GM12878 (cell line): ENCODE results near the gene NPR1. TPM values are rescaled to one million over a fixed set of nuclear protein-coding genes. Genes with fewer than 3 reads are reported as not detected.

Experiments
- ATAC-seq: fragments of 200-7000 bp; cut with Tn5 transposase; 3 replicates; pipeline ENCODE4 v1.9.1; 2020; ENCODE audit warnings: mild to moderate bottlenecking, moderate library complexity
- BruUV-seq: library from RNA; stranded (reverse); fragments of 400-500 nt; replicated peaks from 2 replicates; lab custom pipeline; 2021; lab: Mats Ljungman, UMichigan
- CTCF ChIA-PET: fragments of 300-600 bp; sonication (Branson Sonifier 250); formaldehyde crosslinking; extraction: SDS; loops from one replicate; lab custom pipeline; 2021; ENCODE audit warnings: inconsistent platforms; lab: Yijun Ruan, JAX
- POLR2A ChIA-PET: fragments of 350-600 bp; formaldehyde crosslinking; extraction: SDS; loops from one replicate; lab custom pipeline; 2021; ENCODE audit warnings: inconsistent platforms; lab: Charles Lee
- RAD21 ChIA-PET: fragments of 300-600 bp; sonication (Branson Sonifier 250); formaldehyde crosslinking; loops from one replicate; lab custom pipeline; 2023; ENCODE audit warnings: antibody characterized with exemption; ENCODE audit not compliant: unreplicated experiment; lab: Charles Lee
- SMC1A ChIA-PET: fragments of 300-600 bp; sonication (Branson Sonifier 250); formaldehyde crosslinking; loops from one replicate; lab custom pipeline; 2023; ENCODE audit not compliant: unreplicated experiment, uncharacterized antibody; lab: Charles Lee
- DNase-seq: peaks from one replicate; pipeline ENCODE4 v3.0.0-alpha.2; 2011; ENCODE audit warnings: low read depth, low spot score
- FAIRE-seq: peaks from 3 replicates; lab custom pipeline; 2011; peaks lifted over from hg19 to GRCh38; lab: Jason Lieb, UNC
- H2AFZ ChIP-seq: 2 replicates; pipeline ENCODE4 v1.6.0; 2011; ENCODE audit warnings: low read depth, low read length, control low read depth; ENCODE audit not compliant: control insufficient read depth
- H3K27ac ChIP-seq: 2 replicates; pipeline ENCODE4 v1.5.1; 2011; ENCODE audit warnings: control low read depth; ENCODE audit not compliant: control insufficient read depth, insufficient read depth
- H3K27me3 ChIP-seq, 2 experiments: replicated peaks in 1 of 2; 2 replicates each; pipeline versions ENCODE4 v1.6.0 to v1.6.1; 2011; ENCODE audit warnings: low read length in 1 of 2; ENCODE audit not compliant: control insufficient read depth in 2 of 2, insufficient read depth in 2 of 2
- H3K36me3 ChIP-seq, 2 experiments: 2 replicates each; pipeline ENCODE4 v1.5.1; 2011; ENCODE audit warnings: low read length in 1 of 2; ENCODE audit not compliant: control insufficient read depth in 2 of 2, insufficient read depth in 2 of 2
- H3K4me1 ChIP-seq: 2 replicates; pipeline ENCODE4 v1.6.1; 2011; ENCODE audit warnings: mild to moderate bottlenecking, low read length, moderate library complexity, mixed read lengths; ENCODE audit not compliant: control insufficient read depth, insufficient read depth
- H3K4me2 ChIP-seq: 2 replicates; pipeline ENCODE4 v1.6.0; 2011; ENCODE audit warnings: control low read depth; ENCODE audit not compliant: control insufficient read depth, insufficient read depth
- H3K4me3 ChIP-seq: fragments of 200-600 bp; sonication (generic); 2 replicates; pipeline ENCODE4 v1.5.1; 2016
- H3K79me2 ChIP-seq: 2 replicates; pipeline ENCODE4 v1.6.0; 2011; ENCODE audit warnings: low read length; ENCODE audit not compliant: control insufficient read depth, insufficient read depth
- H3K9ac ChIP-seq: 2 replicates; pipeline ENCODE4 v1.8.0; 2011; ENCODE audit warnings: low read length, control low read depth, mixed read lengths; ENCODE audit not compliant: control insufficient read depth, insufficient read depth
- H3K9me3 ChIP-seq: replicated peaks from 3 replicates; pipeline ENCODE4 v1.5.1; 2011; ENCODE audit warnings: mild to moderate bottlenecking, low read length; ENCODE audit not compliant: control insufficient read depth, insufficient read depth
- H4K20me1 ChIP-seq: 2 replicates; pipeline ENCODE4 v1.6.0; 2011; ENCODE audit not compliant: control insufficient read depth, insufficient read depth
- ASH2L ChIP-seq: fragments of 300-600, 200-600 bp; sonication (generic); IDR thresholded peaks from 2 replicates; pipeline ENCODE4 v1.6.1; 2017; ENCODE audit warnings: low read depth, mild to moderate bottlenecking, borderline replicate concordance
- CHD1 ChIP-seq: IDR thresholded peaks from 2 replicates; pipeline ENCODE4 v1.6.1; 2012; ENCODE audit warnings: low read depth, low read length, improper control_type of control experiment
- CHD4 ChIP-seq: fragments of 200-600 bp; sonication (generic); IDR thresholded peaks from 2 replicates; pipeline ENCODE4 v1.6.1; 2016; ENCODE audit warnings: mild to moderate bottlenecking
- CREB1 ChIP-seq: IDR thresholded peaks from 2 replicates; pipeline ENCODE4 v1.6.1; 2012; ENCODE audit warnings: low read depth, mild to moderate bottlenecking, inconsistent platforms
- MTA3 ChIP-seq: IDR thresholded peaks from 2 replicates; pipeline ENCODE4 v1.6.1; 2012; ENCODE audit warnings: low read length, inconsistent platforms, borderline replicate concordance
- MYB ChIP-seq: fragments of 150-350 bp; IDR thresholded peaks from 2 replicates; pipeline ENCODE4 v1.6.1; 2014; ENCODE audit warnings: mild to moderate bottlenecking, low read depth, low read length, borderline replicate concordance
- PAX5 ChIP-seq: IDR thresholded peaks from 2 replicates; pipeline ENCODE4 v1.6.1; 2011; ENCODE audit warnings: low read depth, low read length, borderline replicate concordance
- RELB ChIP-seq: fragments of 450-650 bp; IDR thresholded peaks from 2 replicates; pipeline ENCODE4 v1.6.1; 2017; ENCODE audit warnings: low read depth, mild to moderate bottlenecking, moderate library complexity
- SMAD5 ChIP-seq: IDR thresholded peaks from 2 replicates; pipeline ENCODE4 v1.6.1; 2016; ENCODE audit warnings: antibody characterized with exemption, low read depth
- STAT3 ChIP-seq: IDR thresholded peaks from 2 replicates; pipeline ENCODE4 v1.6.1; 2011; ENCODE audit warnings: low read depth, low read length, improper control_type of control experiment
- TCF3 ChIP-seq: IDR thresholded peaks from 2 replicates; pipeline ENCODE4 v1.6.1; 2012; ENCODE audit warnings: low read depth, mild to moderate bottlenecking, low read length, borderline replicate concordance; ENCODE audit not compliant: insufficient read depth
- USF1 ChIP-seq: IDR thresholded peaks from 2 replicates; pipeline ENCODE4 v1.6.1; 2011; ENCODE audit warnings: borderline replicate concordance, low read depth, mild to moderate bottlenecking, moderate library complexity, mixed read lengths, low read length; ENCODE audit not compliant: insufficient read depth; ENCODE audit errors: extremely low read length
- ZBED1 ChIP-seq: IDR thresholded peaks from 2 replicates; pipeline ENCODE4 v1.6.1; 2016; ENCODE audit warnings: borderline replicate concordance
- ZBTB40 ChIP-seq: fragments of 450-650 bp; IDR thresholded peaks from 2 replicates; pipeline ENCODE4 v1.6.1; 2016; ENCODE audit warnings: mild to moderate bottlenecking, moderate library complexity, borderline replicate concordance
- ZNF24 ChIP-seq: fragments of 450-650 bp; IDR thresholded peaks from 2 replicates; pipeline ENCODE4 v1.6.1; 2017; ENCODE audit warnings: antibody characterized with exemption, mild to moderate bottlenecking
- WGBS: methylation state at CpG from one replicate; pipeline ENCODE4 v1.1.6; 2016; ENCODE audit warnings: low lambda C conversion rate; ENCODE audit not compliant: insufficient replicate concordance, insufficient coverage; ENCODE audit errors: missing lambda C conversion rate; 5-methylcytosine and 5-hydroxymethylcytosine counted together
- in situ Hi-C: fragments of 300-500 bp; cut with MboI; formaldehyde crosslinking; loops from 9 replicates; pipeline ENCODE4 v1.14.3; 2018; ENCODE audit warnings: mixed read lengths
- intact Hi-C: fragments of 100-400 bp; cut with micrococcal nuclease; formaldehyde crosslinking; loops from one replicate; pipeline ENCODE4 v1.14.2; 2022; ENCODE audit not compliant: unreplicated experiment
- polyA plus RNA-seq, 11 experiments: library from polyadenylated mRNA; depleted of rRNA in 4 of 11; unstranded in 6 of 11; stranded (reverse) in 5 of 11; fragments of >200 nt; fragmentation: Nextera tagmentation in 4 of 11; fragmentation: Illumina TruSeq in 1 of 11; extraction: Ambion mirVana in 4 of 11; extraction: Trizol in 1 of 11; gene quantifications; 1 replicate in 1 of 11; 2 replicates in 10 of 11; pipeline versions ENCODE4 v1.2.1 to v1.2.3, GENCODE V29; 2011 to 2016; ENCODE audit warnings: inconsistent platforms in 2 of 11, missing spikeins in 2 of 11, low read depth in 1 of 11
- total RNA-seq, 4 experiments: library from RNA; depleted of rRNA in 3 of 4; stranded (reverse); fragments of >200 nt in 3 of 4; fragmentation: Illumina TruSeq in 1 of 4; extraction: Trizol in 1 of 4; gene quantifications; 2 replicates each; pipeline versions ENCODE4 v1.2.1 to v1.2.3, GENCODE V29; 2013 to 2021

Gene NPR1
- total and polyA plus RNA-seq, 10 of the 15 experiments (the other 5 are each of a cell fraction or from before 2014, with no cell fraction given), result 0.09 to 2.1 (median 0.28) TPM; not detected in 1

DNA sequence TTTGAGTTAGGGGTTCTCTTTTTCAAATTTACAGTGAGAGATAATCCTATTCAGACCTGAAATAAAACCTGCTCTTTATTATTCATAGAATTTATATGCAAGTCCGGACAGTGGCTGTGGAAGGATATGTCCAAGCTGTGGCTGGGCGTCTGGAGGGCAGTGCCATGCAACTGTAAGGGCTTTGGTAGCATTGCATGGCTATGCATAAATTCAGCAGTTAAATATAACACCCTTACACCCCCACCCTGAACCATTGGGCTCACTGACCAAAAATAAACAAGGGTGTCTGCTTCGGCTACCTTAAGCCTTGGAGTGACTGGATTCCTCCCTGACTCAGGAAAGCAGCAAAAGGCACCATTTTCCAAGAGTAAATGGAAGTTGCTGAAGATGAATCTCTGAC, 39.2 kb upstream of the NPR1 start:
- no peak overlapping the region for H2AFZ ChIP-seq
- SMC1A ChIA-PET, result interaction anchor here (0.8 kb wide), 1 partner anchor 46 kb away, joined by 3 read pairs; no protein-coding TSS in a partner anchor
- POLR2A ChIA-PET, result no interaction called here
- H4K20me1 ChIP-seq, result no peaks in the 10 kb centered on the region
- no peak overlapping the region for H3K9ac ChIP-seq
- in situ Hi-C loops, result no loop called here
- CTCF ChIA-PET, result interaction anchor here (1.0 to 1.7 kb wide), 4 partner anchors 61 to 128 kb away, joined by 3 to 6 read pairs (median 4); no protein-coding TSS in a partner anchor
- no TSS peak for BruUV-seq
- H3K36me3 ChIP-seq, result peaks cover 5 to 57% of the 10 kb centered on the region in 2 experiments
- H3K9me3 ChIP-seq, result no peaks in the 10 kb centered on the region
- FAIRE-seq, result no peak
- H3K4me3 ChIP-seq, result no peak overlapping the region
- no peaks in the 10 kb centered on the region for H3K27me3 ChIP-seq
- H3K4me2 ChIP-seq, result no peak overlapping the region
- intact Hi-C loops, result no loop called here
- H3K27ac ChIP-seq, result no peak overlapping the region
- peaks cover 30% of the 10 kb centered on the region for H3K79me2 ChIP-seq
- WGBS, result 93% methylated on average over 3 of the region's 3 CpGs
- no peak for DNase-seq
- TF ChIP-seq STAT3 (no peak), SMAD5 (no peak), ZBED1 (no peak), ZNF24 (no peak), MYB (no peak), USF1 (no peak), ZBTB40 (no peak), RELB (no peak), MTA3 (no peak), PAX5 (no peak), ASH2L (no peak), TCF3 (no peak), CHD1 (no peak), CHD4 (no peak), CREB1 (no peak)
- RAD21 ChIA-PET, result no interaction called here
- no peak for ATAC-seq
- H3K4me1 ChIP-seq, result no peaks in the 10 kb centered on the region
